Colon (tissue), 2 donors: Measurements from ENCODE around the gene ANXA5.
"Not testable (repeated sequence)": the region's sequence is repeated elsewhere in the genome, so short reads cannot be mapped to it uniquely, and the experiment has no call there.

Experiments
- FAIRE-seq: peaks from 2 replicates; lab custom pipeline; 2012; peaks lifted over from hg19 to GRCh38; lab: Jason Lieb, UNC
- donor health status: control.
- donor health status: control.

Gene ANXA5

DNA sequence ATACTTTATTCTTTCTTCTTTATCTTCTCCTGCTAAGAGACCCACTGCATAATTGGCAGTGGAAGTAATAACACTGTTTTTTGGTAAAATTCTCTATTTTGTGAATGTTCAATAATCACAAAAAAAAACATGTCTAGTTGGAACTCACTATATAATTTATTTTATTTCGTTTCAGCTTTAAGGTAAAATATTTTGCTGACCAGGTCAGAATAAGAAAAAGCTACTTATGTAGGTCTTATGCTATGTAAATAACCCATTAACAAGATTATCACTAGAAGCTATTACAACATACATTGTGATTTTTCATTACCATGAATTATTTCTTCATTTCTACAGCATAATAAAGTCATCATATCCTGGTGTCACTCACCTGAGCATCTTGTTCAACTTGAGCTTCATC lies 19.3 kb downstream of the ANXA5 start:
- FAIRE-seq = no peak

GRCh38 chr4:121676345-121677075 lies 20.3 kb downstream of the ANXA5 start:
- no peak for FAIRE-seq

GRCh38 chr4:121675715-121676114 lies 21.1 kb downstream of the ANXA5 start:
- no peak for FAIRE-seq

GRCh38 chr4:121674696-121675095 lies 22.1 kb downstream of the ANXA5 start:
- no peak for FAIRE-seq

DNA sequence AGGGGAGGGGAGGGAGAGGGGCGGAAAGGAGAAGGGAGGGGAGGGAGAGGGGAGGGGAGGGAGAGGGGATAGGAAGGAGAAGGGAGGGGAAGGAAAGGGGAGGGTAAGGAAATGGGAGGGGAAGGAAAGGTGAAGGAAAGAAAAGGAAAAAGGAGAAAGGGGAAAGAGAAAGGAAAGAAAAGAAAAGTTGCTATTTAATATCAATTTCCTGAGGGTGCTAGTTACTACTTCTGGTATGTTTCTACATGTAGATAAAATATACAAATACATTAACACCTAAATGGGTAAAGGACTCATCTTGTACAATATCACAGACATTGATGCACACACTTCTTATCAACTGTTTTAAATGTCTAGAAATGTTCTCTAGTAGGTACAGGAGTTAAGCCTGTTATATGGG lies 22.6 kb downstream of the ANXA5 start:
- no peak for FAIRE-seq

GRCh38 chr4:121669163-121669550 lies 27.6 kb downstream of the ANXA5 start:
- FAIRE-seq = no peak

- FAIRE-seq = no peak
These were observed 28.2 kb downstream of the ANXA5 start for GRCh38 chr4:121668368-121669162.

GRCh38 chr4:121666091-121666679 lies 30.6 kb downstream of the ANXA5 start:
- no peak for FAIRE-seq

- FAIRE-seq = no peak
These were observed 31.4 kb downstream of the ANXA5 start for GRCh38 chr4:121665371-121665770.

DNA sequence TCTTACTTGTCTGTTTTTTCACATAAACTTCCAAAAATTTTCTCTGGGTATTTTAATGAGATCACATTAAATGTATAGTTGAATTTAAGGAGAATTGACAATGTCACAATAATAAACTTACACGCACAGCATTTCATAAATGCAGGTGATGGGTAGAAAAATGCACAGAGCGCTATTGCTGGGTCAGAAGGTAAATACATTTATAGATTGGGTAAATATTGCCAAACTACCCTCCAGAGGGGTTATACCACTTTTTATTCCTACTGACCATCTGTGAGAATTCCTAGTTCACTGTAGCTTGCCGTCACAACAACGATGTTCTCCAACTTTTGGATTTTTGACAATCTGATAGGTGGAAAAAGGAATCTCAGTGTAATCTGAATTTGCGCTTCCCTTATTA lies 34.6 kb downstream of the ANXA5 start:
- no peak for FAIRE-seq

DNA sequence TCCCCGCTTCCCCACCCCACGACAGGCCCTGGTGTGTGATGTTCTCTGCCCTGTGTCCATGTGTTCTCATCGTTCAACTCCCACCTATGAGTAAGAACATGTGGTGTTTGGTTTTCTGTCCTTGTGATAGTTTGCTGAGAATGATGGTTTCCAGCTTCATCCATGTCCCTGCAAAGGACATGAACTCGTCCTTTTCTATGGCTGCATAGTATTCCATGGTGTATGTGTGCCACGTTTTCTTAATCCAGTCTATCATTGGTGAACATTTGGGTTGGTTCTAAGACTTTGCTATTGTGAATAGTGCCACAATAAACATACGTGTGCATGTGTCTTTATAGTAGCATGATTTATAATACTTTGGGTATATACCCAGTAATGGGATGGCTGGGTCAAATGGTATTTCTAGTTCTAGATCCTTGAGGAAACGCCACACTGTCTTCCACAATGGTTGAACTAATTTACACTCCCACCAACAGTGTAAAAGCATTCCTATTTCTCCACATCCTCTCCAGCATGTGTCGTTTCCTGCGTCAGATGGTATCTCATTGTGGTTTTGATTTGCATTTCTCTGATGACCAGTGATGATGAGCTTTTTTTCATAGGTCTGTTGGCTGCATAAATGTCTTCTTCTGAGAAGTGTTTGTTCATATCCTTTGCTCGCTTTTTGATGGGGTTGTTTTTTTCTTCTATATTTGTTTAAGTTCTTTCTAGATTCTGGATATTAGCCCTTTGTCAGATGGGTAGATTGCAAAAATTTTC lies 36.4 kb downstream of the ANXA5 start:
- FAIRE-seq = not testable (repeated sequence)

- no peak for FAIRE-seq
These were observed 38.7 kb downstream of the ANXA5 start for GRCh38 chr4:121658125-121658524.

GRCh38 chr4:121656269-121656641 lies 40.5 kb downstream of the ANXA5 start:
- no peak for FAIRE-seq

DNA sequence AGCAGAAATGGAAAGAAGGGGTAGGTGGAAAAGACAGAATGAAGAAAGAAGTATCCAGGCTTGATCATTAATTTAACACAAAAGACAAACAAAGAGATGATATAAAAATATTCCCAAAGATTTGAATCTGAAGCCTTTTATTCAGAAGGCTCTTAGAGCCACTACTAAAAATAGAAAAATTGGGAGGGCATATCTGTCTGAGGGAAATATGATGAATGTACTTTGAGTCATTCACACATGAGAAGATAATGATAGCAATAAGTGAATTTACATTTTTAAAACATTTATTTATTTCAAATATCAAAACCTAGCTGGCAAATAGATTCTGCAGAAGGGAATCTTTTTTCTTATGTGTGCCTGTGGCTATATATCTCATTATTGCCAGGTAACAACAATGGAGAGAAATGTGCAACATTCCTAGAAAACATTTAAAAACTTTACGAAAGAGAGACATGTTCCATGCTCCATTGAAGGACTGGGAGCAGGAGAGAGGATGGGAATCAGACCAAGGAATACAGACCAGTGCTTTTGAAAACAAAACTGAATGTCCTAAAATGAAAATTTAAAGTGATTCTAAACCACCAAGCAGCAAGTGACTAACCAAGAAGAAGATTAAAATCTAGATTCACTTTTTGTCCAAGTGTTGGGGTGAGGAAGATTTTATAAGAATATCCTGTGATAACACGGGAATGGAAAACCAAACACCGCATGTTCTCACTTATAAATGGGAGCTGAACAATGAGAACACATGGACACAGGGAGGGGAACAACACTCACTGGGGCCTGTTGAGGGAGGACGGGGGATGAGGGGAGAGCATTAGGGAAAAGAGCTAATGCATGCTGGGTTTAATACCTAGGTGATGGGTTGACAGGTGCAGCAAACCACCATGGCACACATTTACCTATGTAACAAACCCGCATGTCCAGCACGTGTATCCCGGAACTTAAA lies 41.2 kb downstream of the ANXA5 start:
- FAIRE-seq = no peak

DNA sequence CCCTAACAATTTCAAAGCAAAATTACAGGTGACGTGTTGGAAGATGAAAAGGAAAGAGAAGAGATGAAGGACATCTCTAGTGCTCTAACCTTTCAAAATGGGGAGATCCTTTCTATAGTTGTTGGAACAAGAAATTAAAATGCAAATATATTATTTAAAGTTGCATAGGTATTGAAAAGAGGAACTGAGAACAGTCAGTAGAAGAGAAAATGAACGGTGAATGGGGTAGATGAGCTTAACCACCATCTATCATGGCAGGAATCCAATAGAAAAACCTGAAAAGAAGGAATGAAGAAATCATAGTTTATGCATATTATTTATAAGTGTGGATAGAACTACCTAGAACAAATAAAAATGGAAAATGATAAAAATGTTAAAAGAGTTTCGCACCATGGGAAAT lies 42.0 kb downstream of the ANXA5 start:
- FAIRE-seq = no peak

DNA sequence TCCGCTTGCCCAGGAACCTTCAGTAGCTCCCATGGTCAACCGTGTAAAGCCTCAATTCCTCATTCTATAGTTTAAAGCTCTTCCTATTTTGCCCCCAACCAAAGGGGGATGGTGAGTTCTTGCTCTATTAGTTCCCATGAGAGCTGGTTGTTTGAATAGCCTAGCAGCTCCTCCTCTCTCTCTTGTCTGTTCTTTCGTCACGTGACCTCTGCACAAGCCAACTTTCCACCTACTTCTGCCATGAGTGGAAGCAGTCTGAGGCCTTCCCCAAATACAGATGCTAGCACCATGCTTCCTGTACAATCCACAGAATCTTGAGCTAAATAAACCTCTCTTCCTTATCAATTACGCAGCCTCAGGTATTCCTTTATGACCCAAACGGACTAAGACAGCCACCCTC lies 42.8 kb downstream of the ANXA5 start:
- FAIRE-seq = no peak

DNA sequence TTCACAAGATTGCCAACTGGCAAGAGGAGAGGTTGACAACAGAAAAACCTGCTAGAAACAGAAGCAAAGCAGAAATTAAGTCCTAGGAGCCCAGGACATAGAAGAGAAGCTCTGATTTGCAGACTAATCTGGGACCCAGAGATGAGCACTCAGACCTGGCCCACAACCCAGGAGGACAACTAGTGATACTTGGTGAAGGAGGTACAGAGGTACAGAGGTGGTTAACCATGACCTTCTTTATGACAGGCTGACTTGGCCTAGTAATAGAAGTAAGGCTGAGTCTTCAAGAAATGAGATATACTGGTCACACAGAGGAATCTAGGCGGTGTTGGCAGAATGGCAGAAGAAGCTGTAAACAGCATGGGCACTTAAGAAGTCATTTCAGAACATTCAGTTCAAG lies 43.6 kb downstream of the ANXA5 start:
- FAIRE-seq = no peak

DNA sequence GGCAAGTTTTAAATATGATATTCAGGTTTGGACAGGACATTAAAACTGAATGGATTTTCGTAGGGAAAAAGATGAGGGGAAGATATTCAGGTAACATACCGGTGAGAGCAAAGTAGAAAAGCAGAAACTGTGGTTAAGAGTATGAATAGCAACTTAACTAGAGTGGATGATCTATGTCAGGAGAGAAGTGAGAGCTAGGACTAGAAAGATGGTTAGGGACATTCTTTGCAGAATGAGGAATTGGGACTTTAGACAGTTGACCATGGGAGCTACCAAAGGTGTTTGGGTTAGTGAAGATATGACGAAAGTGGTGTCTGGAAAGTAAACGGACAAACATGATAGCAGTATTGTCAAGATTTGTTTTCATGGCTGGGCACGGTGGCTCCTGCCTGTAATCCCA lies 45.2 kb downstream of the ANXA5 start:
- no peak for FAIRE-seq

DNA sequence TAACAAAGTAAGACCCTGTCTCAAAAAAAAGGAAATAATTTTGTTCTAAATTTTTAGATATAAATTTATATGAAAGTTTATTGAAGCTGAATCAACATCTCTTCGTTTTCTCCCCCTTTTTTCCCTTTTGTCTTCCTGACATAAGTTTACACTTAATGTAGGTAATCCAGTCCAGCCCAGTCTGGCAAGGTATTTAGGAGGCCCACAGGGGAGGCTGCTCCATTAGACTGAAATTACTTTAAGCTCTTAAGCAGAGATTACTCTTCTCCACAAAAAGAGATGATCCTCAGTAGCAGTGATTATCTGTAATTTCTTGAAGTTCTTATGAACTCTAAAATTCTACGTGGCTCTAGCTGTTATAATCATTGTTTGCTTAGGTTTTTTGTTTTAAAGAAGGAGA lies 46.0 kb downstream of the ANXA5 start:
- FAIRE-seq = no peak

- FAIRE-seq = no peak
These were observed 48.3 kb downstream of the ANXA5 start for GRCh38 chr4:121648516-121648915.

GRCh38 chr4:121642876-121643585 lies 53.7 kb downstream of the ANXA5 start:
- no peak for FAIRE-seq
